Endothelial cell of umbilical vein (primary cell): ENCODE data around the gene VPS45. TPM values are rescaled to one million over a fixed set of nuclear protein-coding genes. Genes with fewer than 3 reads are reported as not detected.

Experiments
- BruUV-seq: library from RNA; stranded (reverse); fragments of 400-500 nt; replicated peaks from 2 replicates; lab custom pipeline; 2021; lab: Mats Ljungman, UMichigan
- CTCF ChIA-PET: fragments of 300-600, 350-600 bp; sonication (Branson Sonifier 250); formaldehyde crosslinking; loops from one replicate; lab custom pipeline; 2021; ENCODE audit warnings: antibody characterized with exemption, inconsistent platforms; lab: Charles Lee
- POLR2A ChIA-PET: fragments of 300-600, 350-600 bp; sonication (Branson Sonifier 250); formaldehyde crosslinking; loops from one replicate; lab custom pipeline; 2021; ENCODE audit warnings: antibody characterized with exemption, inconsistent platforms; lab: Charles Lee
- DNase-seq: peaks from one replicate; pipeline ENCODE4 v3.0.0-alpha.2; 2011; ENCODE audit warnings: low read depth, low spot score
- FAIRE-seq: peaks from 2 replicates; lab custom pipeline; 2011; peaks lifted over from hg19 to GRCh38; lab: Jason Lieb, UNC
- H2AFZ ChIP-seq: 2 replicates; pipeline ENCODE4 v1.6.0; 2012; ENCODE audit warnings: low read depth, low read length, control low read depth, inconsistent platforms
- H3K27ac ChIP-seq: 2 replicates; pipeline ENCODE4 v1.5.1; 2011; ENCODE audit warnings: low read depth, mild to moderate bottlenecking, control low read depth, low read length, moderate library complexity; ENCODE audit not compliant: insufficient read depth
- H3K27me3 ChIP-seq, 2 experiments: 2 replicates each; pipeline versions ENCODE4 v1.6.0 to v1.6.1; 2011; ENCODE audit warnings: low read length in 2 of 2, mixed read lengths in 1 of 2; ENCODE audit not compliant: control insufficient read depth in 2 of 2, insufficient read depth in 2 of 2
- H3K36me3 ChIP-seq, 2 experiments: 2 replicates in 1 of 2; 3 replicates in 1 of 2; pipeline ENCODE4 v1.5.1; 2011; ENCODE audit warnings: low read length in 2 of 2, mild to moderate bottlenecking in 1 of 2, moderate library complexity in 1 of 2; ENCODE audit not compliant: control insufficient read depth in 2 of 2, insufficient read depth in 2 of 2; ENCODE audit errors: extremely low read depth in 1 of 2
- H3K4me1 ChIP-seq: 3 replicates; pipeline ENCODE4 v1.5.1; 2011; ENCODE audit warnings: mild to moderate bottlenecking, low read length; ENCODE audit not compliant: control insufficient read depth, insufficient read depth; ENCODE audit errors: extremely low read depth
- H3K4me2 ChIP-seq: 2 replicates; pipeline ENCODE4 v1.6.1; 2011; ENCODE audit warnings: low read length, control low read depth, mixed read lengths; ENCODE audit not compliant: insufficient read depth
- H3K4me3 ChIP-seq, 3 experiments: fragments of 200-600 bp in 1 of 3; sonication (generic), shearing (Covaris generic) in 1 of 3; replicated peaks in 1 of 3; 2 replicates each; pipeline ENCODE4 v1.5.1; 2011 to 2016; ENCODE audit warnings: control low read depth in 3 of 3, low read length in 3 of 3, mild to moderate bottlenecking in 2 of 3, inconsistent platforms in 1 of 3, low read depth in 1 of 3, moderate library complexity in 1 of 3; ENCODE audit not compliant: insufficient read depth in 1 of 3
- H3K79me2 ChIP-seq: 2 replicates; pipeline ENCODE4 v1.6.0; 2012; ENCODE audit warnings: low read length, inconsistent platforms; ENCODE audit not compliant: control insufficient read depth, insufficient read depth
- H3K9ac ChIP-seq: replicated peaks from 2 replicates; pipeline ENCODE3; 2011; ENCODE audit warnings: low read length, control low read depth; ENCODE audit not compliant: insufficient read depth; ENCODE audit errors: extremely low read depth
- H3K9me1 ChIP-seq: replicated peaks from 3 replicates; pipeline ENCODE4 v1.6.0; 2011; ENCODE audit warnings: mild to moderate bottlenecking, low read length; ENCODE audit not compliant: control insufficient read depth, insufficient read depth; ENCODE audit errors: extremely low read depth
- H3K9me3 ChIP-seq: replicated peaks from 2 replicates; pipeline ENCODE4 v1.5.1; 2012; ENCODE audit warnings: low read length, inconsistent platforms; ENCODE audit not compliant: control insufficient read depth, insufficient read depth
- H4K20me1 ChIP-seq: replicated peaks from 2 replicates; pipeline ENCODE3; 2011; ENCODE audit warnings: mild to moderate bottlenecking, low read length; ENCODE audit not compliant: control insufficient read depth, insufficient read depth; ENCODE audit errors: extremely low read depth
- EZH2 ChIP-seq: IDR thresholded peaks from 2 replicates; pipeline ENCODE4 v1.6.1; 2012; ENCODE audit warnings: borderline replicate concordance, low read depth, mild to moderate bottlenecking, moderate library complexity, low read length, inconsistent platforms; ENCODE audit not compliant: severe bottlenecking
- FOS ChIP-seq: IDR thresholded peaks from 2 replicates; pipeline ENCODE4 v1.6.1; 2011; ENCODE audit warnings: mild to moderate bottlenecking, low read length, moderate library complexity, borderline replicate concordance; ENCODE audit not compliant: insufficient read depth
- GATA2 ChIP-seq: IDR thresholded peaks from 2 replicates; pipeline ENCODE4 v1.7.0; 2011; ENCODE audit warnings: low read depth, mild to moderate bottlenecking, moderate library complexity, mixed read lengths, low read length; ENCODE audit not compliant: insufficient read length, insufficient read depth
- JUN ChIP-seq: IDR thresholded peaks from 2 replicates; pipeline ENCODE4 v1.6.1; 2011; ENCODE audit warnings: borderline replicate concordance, low read depth; ENCODE audit not compliant: insufficient read length, insufficient read depth
- MYC ChIP-seq: IDR thresholded peaks from one replicate; pipeline ENCODE4 v1.6.1; 2011; ENCODE audit warnings: mild to moderate bottlenecking, low read depth, low read length
- POLR2A ChIP-seq: IDR thresholded peaks from 2 replicates; pipeline ENCODE4 v1.6.1; 2012; ENCODE audit warnings: low read depth, mild to moderate bottlenecking, control low read depth, low read length
- POLR2AphosphoS5 ChIP-seq: IDR thresholded peaks from 2 replicates; pipeline ENCODE4 v1.6.1; 2012; ENCODE audit warnings: low read depth, mild to moderate bottlenecking, control low read depth, low read length, moderate library complexity; ENCODE audit not compliant: insufficient read depth
- dilution Hi-C: fragments of 300-500 bp; cut with MboI; formaldehyde crosslinking; loops from one replicate; pipeline ENCODE4 v1.15.0; 2019; ENCODE audit warnings: low sequenced_read_pairs; ENCODE audit not compliant: extremely low pct_ligation_motif_present
- intact Hi-C: fragments of 100-400 bp; cut with micrococcal nuclease; formaldehyde crosslinking; loops from one replicate; pipeline ENCODE4 v1.10.0; 2022
- polyA plus RNA-seq, 4 experiments: library from polyadenylated mRNA; depleted of rRNA in 3 of 4; stranded (reverse) in 3 of 4; unstranded in 1 of 4; fragments of >200 nt; gene quantifications; 2 replicates each; pipeline versions ENCODE4 v1.2.1 to v1.2.3, GENCODE V29; 2011 to 2012; ENCODE audit warnings: missing spikeins in 1 of 4
- total RNA-seq: library from RNA; stranded (reverse); gene quantifications from 2 replicates; pipeline ENCODE4 v1.2.3, GENCODE V29; 2021
- TF ChIP-seq, protein P1 (sequence below): IDR thresholded peaks from 2 replicates; pipeline ENCODE4 v1.6.1; 2011; ENCODE audit not compliant: insufficient read depth, insufficient read length
- TF ChIP-seq, protein P2 (sequence below), 2 donors: IDR thresholded peaks; 1 replicate in 1 of 2; 2 replicates in 1 of 2; pipeline ENCODE4 v1.5.1; 2011; ENCODE audit warnings: low read length in 2 of 2, mild to moderate bottlenecking in 2 of 2, moderate library complexity in 2 of 2, control low read depth in 1 of 2, inconsistent platforms in 1 of 2, low read depth in 1 of 2; ENCODE audit not compliant: insufficient read depth in 1 of 2; ENCODE audit errors: extremely low read depth in 1 of 2

The VPS45 gene
- total and polyA plus RNA-seq, 2 donors (not counting 3 experiments of a cell fraction or from before 2014, with no cell fraction given): 24.8 to 43.7 TPM

DNA sequence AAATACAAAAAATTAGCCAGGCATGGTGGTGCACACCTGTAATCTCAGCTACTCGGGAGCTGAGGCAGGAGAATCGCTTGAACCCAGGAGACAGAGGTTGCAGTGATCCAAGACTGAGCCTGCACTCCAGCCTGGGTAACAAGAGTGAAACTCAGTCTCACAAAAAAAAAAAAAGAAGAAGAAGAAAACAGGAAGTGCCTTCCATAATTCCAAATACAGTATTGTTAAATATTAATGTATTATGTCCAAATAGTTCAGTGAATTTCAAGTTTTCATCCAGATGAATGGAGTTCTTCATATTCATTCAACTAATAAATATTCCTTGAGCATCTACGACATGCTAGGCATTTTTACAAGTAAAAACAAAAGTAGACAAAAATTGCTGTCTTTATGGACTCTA lies 115.5 kb downstream of the VPS45 start:
- Histone ChIP-seq H3K9me1 (no peaks in the 10 kb centered on the region), H2AFZ (no peak overlapping the region), H3K4me2 (no peak overlapping the region), H3K79me2 (no peaks in the 10 kb centered on the region), H3K4me1 (no peaks in the 10 kb centered on the region), H3K27me3 (peaks cover 0 to 3% of the 10 kb centered on the region in 2 experiments), H3K36me3 (no peaks in the 10 kb centered on the region), H3K27ac (no peak overlapping the region), H3K9me3 (no peaks in the 10 kb centered on the region), H3K9ac (no peak overlapping the region), H4K20me1 (no peaks in the 10 kb centered on the region), H3K4me3 (no peak overlapping the region)
- ChIA-PET POLR2A (no interaction called here), CTCF (interaction anchor here (0.9 to 1.2 kb wide), 4 partner anchors 11 to 110 kb away, joined by 3 to 5 read pairs (median 4); no protein-coding TSS in a partner anchor)
- BruUV-seq: no TSS peak
- dilution Hi-C loops (no loop called here), intact Hi-C loops (no loop called here)
- DNase-seq (no peak), FAIRE-seq (no peak)
- TF ChIP-seq, protein P1, sequence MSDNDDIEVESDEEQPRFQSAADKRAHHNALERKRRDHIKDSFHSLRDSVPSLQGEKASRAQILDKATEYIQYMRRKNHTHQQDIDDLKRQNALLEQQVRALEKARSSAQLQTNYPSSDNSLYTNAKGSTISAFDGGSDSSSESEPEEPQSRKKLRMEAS: no peak
- TF ChIP-seq POLR2A (no peak), EZH2 (no peak)

DNA sequence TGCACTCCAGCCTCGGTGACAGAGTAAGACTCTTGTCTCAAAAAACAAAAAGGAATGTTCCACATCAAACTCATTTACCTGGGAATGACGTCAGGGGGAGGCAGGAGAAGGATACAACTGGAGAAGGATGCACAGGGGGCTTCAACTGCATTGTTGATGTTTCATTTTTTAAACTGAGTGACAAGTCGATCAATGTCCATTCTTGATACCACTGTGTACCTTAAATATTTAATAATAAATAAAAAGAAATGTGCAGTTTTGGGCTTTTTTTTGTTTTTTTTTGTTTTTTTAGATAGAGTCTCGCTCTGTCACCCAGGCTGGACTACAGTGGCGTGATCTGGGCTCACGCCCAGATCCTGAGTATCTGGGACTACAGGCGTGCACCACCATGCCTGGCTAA lies 117.9 kb downstream of the VPS45 start:
- TF ChIP-seq POLR2AphosphoS5: no peak
- no peak for TF ChIP-seq JUN
- TF ChIP-seq, protein P2, sequence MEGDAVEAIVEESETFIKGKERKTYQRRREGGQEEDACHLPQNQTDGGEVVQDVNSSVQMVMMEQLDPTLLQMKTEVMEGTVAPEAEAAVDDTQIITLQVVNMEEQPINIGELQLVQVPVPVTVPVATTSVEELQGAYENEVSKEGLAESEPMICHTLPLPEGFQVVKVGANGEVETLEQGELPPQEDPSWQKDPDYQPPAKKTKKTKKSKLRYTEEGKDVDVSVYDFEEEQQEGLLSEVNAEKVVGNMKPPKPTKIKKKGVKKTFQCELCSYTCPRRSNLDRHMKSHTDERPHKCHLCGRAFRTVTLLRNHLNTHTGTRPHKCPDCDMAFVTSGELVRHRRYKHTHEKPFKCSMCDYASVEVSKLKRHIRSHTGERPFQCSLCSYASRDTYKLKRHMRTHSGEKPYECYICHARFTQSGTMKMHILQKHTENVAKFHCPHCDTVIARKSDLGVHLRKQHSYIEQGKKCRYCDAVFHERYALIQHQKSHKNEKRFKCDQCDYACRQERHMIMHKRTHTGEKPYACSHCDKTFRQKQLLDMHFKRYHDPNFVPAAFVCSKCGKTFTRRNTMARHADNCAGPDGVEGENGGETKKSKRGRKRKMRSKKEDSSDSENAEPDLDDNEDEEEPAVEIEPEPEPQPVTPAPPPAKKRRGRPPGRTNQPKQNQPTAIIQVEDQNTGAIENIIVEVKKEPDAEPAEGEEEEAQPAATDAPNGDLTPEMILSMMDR (IDR thresholded peaks at IDR 0.05; ENCODE audit: extremely low read depth in 1 of 2, insufficient read depth in 1 of 2, low read depth in 1 of 2, low read length in 2 of 2): no peak
- no peak for TF ChIP-seq GATA2
- TF ChIP-seq POLR2A: no peak
- no peak for TF ChIP-seq EZH2
- no peak for TF ChIP-seq MYC
- TF ChIP-seq, protein P1: no peak
- TF ChIP-seq FOS: no peak
- Histone ChIP-seq H3K9ac (no peak overlapping the region), H3K4me2 (no peak overlapping the region), H2AFZ (no peak overlapping the region), H3K27ac (no peak overlapping the region), H3K79me2 (no peaks in the 10 kb centered on the region), H3K27me3 (peaks cover 0 to 3% of the 10 kb centered on the region in 2 experiments), H3K4me1 (no peaks in the 10 kb centered on the region), H3K9me3 (no peaks in the 10 kb centered on the region), H4K20me1 (no peaks in the 10 kb centered on the region), H3K9me1 (no peaks in the 10 kb centered on the region), H3K4me3 (no peak overlapping the region), H3K36me3 (no peaks in the 10 kb centered on the region)
- ChIA-PET POLR2A (no interaction called here), CTCF (interaction anchor here (2.1 to 3.6 kb wide), 4 partner anchors 8 to 112 kb away, joined by 12 to 92 read pairs (median 56); no protein-coding TSS in a partner anchor)
- BruUV-seq: no TSS peak
- no peak for DNase-seq
- intact Hi-C loops: no loop called here
- dilution Hi-C loops: no loop called here
- no peak for FAIRE-seq
